ENCODE results near the gene RUVBL1. TPM values are rescaled to one million over a fixed set of nuclear protein-coding genes. Genes with fewer than 3 reads are reported as not detected.

Gene RUVBL1
- total and polyA plus RNA-seq, 7 experiments from 2014 or later: 16.8 to 73.7 (median 24.2) TPM

- Mint-ChIP-seq H3K4me3 (peak overlapping the region in 1 of 10 donors; percentile 41), H3K4me1 (peaks cover 0 to 12% (median 7%) of the 10 kb centered on the region in 7 donors), H3K27me3 (peaks cover 0 to 2% (median 0%) of the 10 kb centered on the region in 5 donors), H3K27ac (no peak overlapping the region), H3K36me3 (peaks cover 6 to 57% (median 38%) of the 10 kb centered on the region in 5 donors), H3K9me3 (no peaks in the 10 kb centered on the region)
- Histone ChIP-seq H3K27me3 (ENCODE audit: control insufficient read depth in 2 of 2, insufficient read depth in 2 of 2, low read length in 2 of 2) (no peaks in the 10 kb centered on the region), H3K4me1 (ENCODE audit: control insufficient read depth in 2 of 2, insufficient read depth in 2 of 2, low read length in 2 of 2) (peaks cover 0 to 9% of the 10 kb centered on the region in 2 donors), H3K36me3 (ENCODE audit: control insufficient read depth in 2 of 3, insufficient read depth in 3 of 3, low read length in 3 of 3) (peaks cover 0 to 45% (median 11%) of the 10 kb centered on the region in 3 experiments), H3K27ac (ENCODE audit: low read depth, low read length) (no peak overlapping the region), H3K9me3 (ENCODE audit: control insufficient read depth in 2 of 3, low read length in 3 of 3) (no peaks in the 10 kb centered on the region), H3K4me3 (ENCODE audit: low read length) (no peak overlapping the region)
- DNase-seq (no peak), ATAC-seq (no peak)
- CTCF ChIA-PET: no interaction called here
- POLR2A ChIA-PET: interaction anchor here (0.8 kb wide), 1 partner anchor 23 kb away, joined by 3 read pairs; no protein-coding TSS in a partner anchor
- intact Hi-C loops (cut with micrococcal nuclease): loop anchor here in 1 of 2 donors (5.0 kb wide), 1 partner anchor 413 kb away; the partner anchor contains the start of gene GATA2
These were observed 44.7 kb downstream of the RUVBL1 start for GRCh38 chr3:128078875-128079274.

GRCh38 chr3:128078322-128078721 lies 45.3 kb downstream of the RUVBL1 start:
- H3K4me1 Mint-ChIP-seq: peaks cover 0 to 12% (median 7%) of the 10 kb centered on the region in 7 donors

DNA sequence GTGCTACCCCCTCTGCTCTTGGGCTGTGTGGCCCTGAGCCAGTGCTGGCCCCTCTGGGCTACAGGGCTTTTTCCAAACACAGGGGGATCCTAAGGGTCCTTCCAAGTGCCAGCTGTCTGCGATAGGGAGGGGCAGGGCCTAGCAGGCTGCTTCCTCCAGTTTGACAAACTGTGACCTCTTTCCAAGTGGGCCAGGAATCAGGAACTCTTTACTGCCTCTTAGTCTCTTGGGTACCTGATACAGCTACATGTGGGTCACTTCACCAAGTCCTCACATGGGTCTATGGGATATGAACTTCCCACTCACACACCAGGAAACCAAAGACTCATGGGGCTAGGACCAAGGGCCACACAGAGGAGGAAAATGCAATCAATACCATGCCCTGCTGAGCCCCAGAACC lies 45.9 kb downstream of the RUVBL1 start:
- Histone ChIP-seq H3K27me3 (ENCODE audit: control insufficient read depth in 2 of 2, insufficient read depth in 2 of 2, low read length in 2 of 2) (no peaks in the 10 kb centered on the region), H3K9me3 (ENCODE audit: control insufficient read depth in 2 of 3, low read length in 3 of 3) (no peaks in the 10 kb centered on the region), H3K4me1 (ENCODE audit: control insufficient read depth in 2 of 2, insufficient read depth in 2 of 2, low read length in 2 of 2) (peaks cover 0 to 9% of the 10 kb centered on the region in 2 donors), H3K36me3 (ENCODE audit: control insufficient read depth in 2 of 3, insufficient read depth in 3 of 3, low read length in 3 of 3) (peaks cover 0 to 44% (median 6%) of the 10 kb centered on the region in 3 experiments), H3K27ac (ENCODE audit: low read depth, low read length) (no peak overlapping the region), H3K4me3 (ENCODE audit: low read length) (no peak overlapping the region)
- ChIA-PET POLR2A (no interaction called here), CTCF (no interaction called here)
- H3K9me3 Mint-ChIP-seq: no peaks in the 10 kb centered on the region
- peaks cover 0 to 2% (median 0%) of the 10 kb centered on the region in 5 donors for H3K27me3 Mint-ChIP-seq
- H3K36me3 Mint-ChIP-seq: peaks cover 4 to 47% (median 33%) of the 10 kb centered on the region in 5 donors
- peak overlapping the region in 9 of 10 donors; percentile 25 to 82 (median 43) for H3K4me3 Mint-ChIP-seq
- DNase-seq (no peak), ATAC-seq (no peak)
- H3K4me1 Mint-ChIP-seq: peaks cover 0 to 12% (median 7%) of the 10 kb centered on the region in 7 donors
- H3K27ac Mint-ChIP-seq: peak overlapping the region in 2 of 9 donors; percentile 11 to 14
- intact Hi-C loops (cut with micrococcal nuclease): loop anchor here in 1 of 2 donors (5.0 kb wide), 1 partner anchor 415 kb away; the partner anchor contains the start of gene GATA2

More at GRCh38 chr3:128078322-128078721, 45.3 kb downstream of the RUVBL1 start:
- Histone ChIP-seq H3K27me3 (ENCODE audit: control insufficient read depth in 2 of 2, insufficient read depth in 2 of 2, low read length in 2 of 2) (no peaks in the 10 kb centered on the region), H3K4me3 (ENCODE audit: low read length) (no peak overlapping the region), H3K27ac (ENCODE audit: low read depth, low read length) (no peak overlapping the region), H3K9me3 (ENCODE audit: control insufficient read depth in 2 of 3, low read length in 3 of 3) (no peaks in the 10 kb centered on the region), H3K36me3 (ENCODE audit: control insufficient read depth in 2 of 3, insufficient read depth in 3 of 3, low read length in 3 of 3) (peaks cover 0 to 44% (median 11%) of the 10 kb centered on the region in 3 experiments), H3K4me1 (ENCODE audit: control insufficient read depth in 2 of 2, insufficient read depth in 2 of 2, low read length in 2 of 2) (peaks cover 0 to 9% of the 10 kb centered on the region in 2 donors)
- H3K36me3 Mint-ChIP-seq: peaks cover 6 to 54% (median 38%) of the 10 kb centered on the region in 5 donors
- H3K27ac Mint-ChIP-seq: no peak overlapping the region
- intact Hi-C loops (cut with micrococcal nuclease): loop anchor here in 1 of 2 donors (5.0 kb wide), 1 partner anchor 414 kb away; the partner anchor contains the start of gene GATA2
- ChIA-PET POLR2A (no interaction called here), CTCF (interaction anchor here (0.6 kb wide), 1 partner anchor 1735 kb away, joined by 3 read pairs; no protein-coding TSS in a partner anchor)
- DNase-seq (no peak), ATAC-seq (no peak)
- peak overlapping the region in 5 of 10 donors; percentile 13 to 82 (median 27) for H3K4me3 Mint-ChIP-seq
- no peaks in the 10 kb centered on the region for H3K9me3 Mint-ChIP-seq
- peaks cover 0 to 2% (median 0%) of the 10 kb centered on the region in 5 donors for H3K27me3 Mint-ChIP-seq

GRCh38 chr3:128077202-128077624 lies 46.4 kb downstream of the RUVBL1 start:
- H3K27ac ChIP-seq (ENCODE audit: low read depth, low read length): no peak overlapping the region
- no peaks in the 10 kb centered on the region for H3K9me3 Mint-ChIP-seq
- peaks cover 0 to 9% of the 10 kb centered on the region in 2 donors for H3K4me1 ChIP-seq (ENCODE audit: control insufficient read depth in 2 of 2, insufficient read depth in 2 of 2, low read length in 2 of 2)
- H3K4me3 ChIP-seq (ENCODE audit: low read length): no peak overlapping the region
- DNase-seq: no peak
- H3K4me3 Mint-ChIP-seq: peak overlapping the region; percentile 12 to 82 (median 52)
- CTCF ChIA-PET: no interaction called here
- POLR2A ChIA-PET: interaction anchor here (1.8 kb wide), 1 partner anchor 20 kb away, joined by 5 read pairs; no protein-coding TSS in a partner anchor
- peaks cover 0 to 12% (median 7%) of the 10 kb centered on the region in 7 donors for H3K4me1 Mint-ChIP-seq
- intact Hi-C loops (cut with micrococcal nuclease): loop anchor here in 1 of 2 donors (5.0 kb wide), 1 partner anchor 415 kb away; the partner anchor contains the start of gene GATA2
- peak; percentile 36 for ATAC-seq
- H3K36me3 ChIP-seq (ENCODE audit: control insufficient read depth in 2 of 3, insufficient read depth in 3 of 3, low read length in 3 of 3): peaks cover 0 to 44% (median 6%) of the 10 kb centered on the region in 3 experiments
- no peaks in the 10 kb centered on the region for H3K27me3 ChIP-seq (ENCODE audit: control insufficient read depth in 2 of 2, insufficient read depth in 2 of 2, low read length in 2 of 2)
- peaks cover 0 to 2% (median 0%) of the 10 kb centered on the region in 5 donors for H3K27me3 Mint-ChIP-seq
- no peak overlapping the region for H3K27ac Mint-ChIP-seq
- H3K36me3 Mint-ChIP-seq: peaks cover 4 to 43% (median 33%) of the 10 kb centered on the region in 5 donors
- no peaks in the 10 kb centered on the region for H3K9me3 ChIP-seq (ENCODE audit: control insufficient read depth in 2 of 3, low read length in 3 of 3)

DNA sequence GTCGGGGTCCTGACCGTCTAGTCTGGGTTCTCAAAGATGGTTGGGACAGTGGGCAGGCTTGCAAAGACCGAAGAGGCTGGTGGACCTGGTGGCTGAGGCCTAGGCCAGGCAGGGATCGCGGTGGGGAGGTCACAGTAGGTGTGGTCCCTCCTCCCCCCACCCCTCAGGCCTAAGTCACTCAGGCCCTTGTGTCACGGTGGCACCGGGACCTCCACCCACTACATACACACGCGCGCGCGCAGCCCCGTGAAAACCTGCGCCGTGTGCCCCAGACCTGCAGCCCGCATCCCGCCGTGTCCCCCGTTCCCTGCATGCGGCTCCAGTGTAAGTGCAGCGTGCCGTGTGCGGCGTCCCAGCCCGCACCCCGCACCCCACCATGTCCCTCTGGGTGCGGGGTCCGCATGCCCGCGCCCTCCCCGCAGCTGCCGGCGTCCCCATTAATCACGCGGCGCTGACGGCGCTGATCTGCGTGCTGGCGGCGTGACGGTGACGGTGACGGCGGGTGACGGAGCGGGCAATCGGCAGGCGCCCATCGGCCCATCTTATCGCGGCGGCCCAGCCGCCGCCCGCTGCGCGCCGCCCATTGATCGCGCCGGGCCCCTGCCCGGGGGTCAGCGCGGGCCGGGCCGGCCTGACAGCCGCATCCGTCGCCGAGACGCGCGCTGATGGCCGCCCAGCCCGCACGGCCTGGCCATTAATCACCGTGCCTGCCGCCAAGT lies 47.0 kb downstream of the RUVBL1 start:
- DNase-seq: peak in 8 of 9 donors; percentile 30 to 58 (median 40)
- H3K27ac Mint-ChIP-seq: peak overlapping the region in 2 of 9 donors; percentile 43 to 54
- ChIA-PET POLR2A (interaction anchor here (0.6 to 1.8 kb wide), 4 partner anchors 18 to 215 kb away, joined by 3 to 5 read pairs (median 4); partner anchors contain the start of gene EEFSEC), CTCF (interaction anchor here (1.5 kb wide), 1 partner anchor 57 kb away, joined by 5 read pairs; no protein-coding TSS in a partner anchor)
- peaks cover 0 to 44% (median 4%) of the 10 kb centered on the region in 3 experiments for H3K36me3 ChIP-seq (ENCODE audit: control insufficient read depth in 2 of 3, insufficient read depth in 3 of 3, low read length in 3 of 3)
- peak; percentile 40 for ATAC-seq
- peak overlapping the region; percentile 53 for H3K4me3 ChIP-seq (ENCODE audit: low read length)
- H3K27me3 Mint-ChIP-seq: peaks cover 0 to 2% (median 0%) of the 10 kb centered on the region in 5 donors
- peaks cover 4 to 37% (median 28%) of the 10 kb centered on the region in 5 donors for H3K36me3 Mint-ChIP-seq
- H3K4me1 ChIP-seq (ENCODE audit: control insufficient read depth in 2 of 2, insufficient read depth in 2 of 2, low read length in 2 of 2): peaks cover 0 to 9% of the 10 kb centered on the region in 2 donors
- H3K4me3 Mint-ChIP-seq: peak overlapping the region; percentile 55 to 82 (median 74)
- intact Hi-C loops (cut with micrococcal nuclease): loop anchor here in 1 of 2 donors (5.0 kb wide), 1 partner anchor 416 kb away; the partner anchor contains the start of gene GATA2
- no peaks in the 10 kb centered on the region for H3K27me3 ChIP-seq (ENCODE audit: control insufficient read depth in 2 of 2, insufficient read depth in 2 of 2, low read length in 2 of 2)
- peak overlapping the region; percentile 42 for H3K27ac ChIP-seq (ENCODE audit: low read depth, low read length)
- H3K4me1 Mint-ChIP-seq: peaks cover 0 to 12% (median 7%) of the 10 kb centered on the region in 7 donors
- H3K9me3 Mint-ChIP-seq: no peaks in the 10 kb centered on the region
- H3K9me3 ChIP-seq (ENCODE audit: control insufficient read depth in 2 of 3, low read length in 3 of 3): no peaks in the 10 kb centered on the region

Measured in naive thymus-derived CD4-positive, alpha-beta T cell (primary cell).